Heart left ventricle (tissue), 16 donors: ENCODE results near the gene MEX3A. TPM values are rescaled to one million over a fixed set of nuclear protein-coding genes. Genes with fewer than 3 reads are reported as not detected.
A peak's percentile ranks its signal among the peaks of the same experiment; 100 is the strongest.
"Not testable (repeated sequence)": the region's sequence is repeated elsewhere in the genome, so short reads cannot be mapped to it uniquely, and the experiment has no call there.

Experiments
- ATAC-seq, 4 donors: fragments of 200-7000 bp; cut with Tn5 transposase; one replicate each; pipeline ENCODE4 v1.9.1; 2020 to 2022; ENCODE audit warnings: moderate library complexity in 4 of 4, mild to moderate bottlenecking in 3 of 4, moderate number of reproducible peaks in 1 of 4
- DNase-seq, 5 donors: peaks; one replicate each; pipeline ENCODE4 v3.0.0-alpha.2; 2020
- H3K27ac ChIP-seq, 12 donors: fragments of 200-600 bp; sonication (generic) in 4 of 12; one replicate each; pipeline versions ENCODE4 v1.5.0 to v1.8.0; 2016 to 2022; ENCODE audit warnings: mild to moderate bottlenecking in 2 of 12
- H3K27me3 ChIP-seq, 9 donors: fragments of 200-600 bp; sonication (generic) in 2 of 9; one replicate each; pipeline versions ENCODE4 v1.5.1 to v1.8.0; 2016 to 2022; ENCODE audit warnings: mild to moderate bottlenecking in 3 of 9
- H3K36me3 ChIP-seq, 9 donors: fragments of 200-600 bp; sonication (generic) in 2 of 9; one replicate each; pipeline versions ENCODE4 v1.5.0 to v1.8.0; 2018 to 2022; ENCODE audit warnings: mild to moderate bottlenecking in 2 of 9
- H3K4me1 ChIP-seq, 12 donors: fragments of 200-600 bp; sonication (generic) in 4 of 12; one replicate each; pipeline versions ENCODE4 v1.5.0 to v1.8.0; 2016 to 2022; ENCODE audit warnings: mild to moderate bottlenecking in 3 of 12
- H3K4me3 ChIP-seq, 12 donors: fragments of 200-600 bp; sonication (generic) in 4 of 12; one replicate each; pipeline versions ENCODE4 v1.5.0 to v1.8.0; 2017 to 2022; ENCODE audit warnings: mild to moderate bottlenecking in 9 of 12, moderate library complexity in 4 of 12
- H3K9me3 ChIP-seq, 12 donors: fragments of 200-600 bp; sonication (generic) in 4 of 12; one replicate each; pipeline versions ENCODE4 v1.5.0 to v1.8.0; 2016 to 2022; ENCODE audit warnings: mild to moderate bottlenecking in 1 of 12
- CTCF ChIP-seq, 12 donors: fragments of 200-600 bp; sonication (generic) in 4 of 12; IDR thresholded peaks; one replicate each; pipeline versions ENCODE4 v1.5.0 to v1.8.0; 2018 to 2022; ENCODE audit warnings: antibody characterized with exemption in 12 of 12, mild to moderate bottlenecking in 5 of 12
- POLR2A ChIP-seq, 2 donors: fragments of 450-650 bp; IDR thresholded peaks; one replicate each; pipeline ENCODE4 v1.6.1; 2017; ENCODE audit warnings: antibody characterized with exemption in 2 of 2, mild to moderate bottlenecking in 2 of 2, moderate library complexity in 2 of 2
- WGBS, 4 donors: extraction: QIAGEN DNeasy Blood & Tissue Kit in 2 of 4; methylation state at CpG; one replicate each; pipeline versions ENCODE4 v1.1.5 to v1.1.7; 2013 to 2018; 5-methylcytosine and 5-hydroxymethylcytosine counted together
- intact Hi-C, 10 donors: fragments of 100-400 bp; cut with DNase I; formaldehyde crosslinking; loops; one replicate each; pipeline versions ENCODE4 v1.11.1 to v1.14.2; 2022
- polyA plus RNA-seq, 2 donors: library from polyadenylated mRNA; stranded (reverse); fragments of 200-250 nt; gene quantifications; one replicate each; pipeline ENCODE4 v1.2.3, GENCODE V29; 2013
- total RNA-seq, 9 donors: library from RNA; depleted of rRNA in 2 of 9; stranded (reverse); fragments of >200 nt in 2 of 9; fragmentation: NEBNext Ultra II Directional in 3 of 9; extraction: Animal tissue kit (Norgen Biotek cat#: 25700) in 3 of 9; gene quantifications; one replicate each; pipeline versions ENCODE4 v1.1.0 to v1.2.4, GENCODE V29; 2016 to 2023
- donor health status: ischemic (EF 13 %, LVEDD 7.1; RV severe dilation, severe dysfunction).
- donor health status: healthy with polysubstance abuse.
- donor health status: DM: no; HTN: yes; CAD: no.
- donor health status: DM: no; HTN: no; CAD: no.
- donor health status: ischemic (EF 25% LVEDD 6.9; RV normal size, moderate dysfunction).
- donor health status: ischemic (EF 25% LVEDD 5.7; RV mildly dilated, moderate dysfunction).
- donor health status: healthy.
- donor health status: DM: yes; HTN: yes; CAD: no.
- donor health status: ischemic (EF 35%, LVEDD 5.7; RV mildly dilated, moderate dysfunction).
- donor health status: nonischemic (EF 11% LVEDD 7.7; RV severe dilation, severe dysfunction).
- donor health status: DM: yes; HTN: yes; CAD: no.
- donor health status: PGD.
- donor health status: ischemic (EF 29% LVEDD 5.4; RV normal size, mild dysfunction).
- donor health status: nonischemic (EF 23%, LVEDD 6.1; RV moderate dilation, normal function).

The MEX3A gene
- total and polyA plus RNA-seq, 11 donors = 0.12 to 0.53 (median 0.32) TPM

GRCh38 chr1:156122519-156123355 lies 40.5 kb upstream of the MEX3A start:
- no peaks in the 10 kb centered on the region for H3K9me3 ChIP-seq
- TF ChIP-seq CTCF (IDR thresholded peaks at IDR 0.05) = no peak
- peak in 1 of 2 donors; percentile 53 for TF ChIP-seq POLR2A (IDR thresholded peaks at IDR 0.05)
- intact Hi-C loops = loop anchor here in 1 of 10 donors (10.0 kb wide), 1 partner anchor 382 kb away; the partner anchor contains the start of gene MEF2D
- H3K4me1 ChIP-seq = peaks cover 63 to 100% (median 99%) of the 10 kb centered on the region in 12 donors
- peak overlapping the region in 11 of 12 donors; percentile 20 to 100 (median 44) for H3K4me3 ChIP-seq
- peak overlapping the region; percentile 96 to 100 (median 98) for H3K27ac ChIP-seq
- DNase-seq (peak; percentile 89 to 94 (median 90)), ATAC-seq (peak; percentile 33 to 59 (median 46))
- no peaks in the 10 kb centered on the region for H3K27me3 ChIP-seq
- WGBS, 4 donors = 7 to 12% (median 9%) methylated on average over 14 of the region's 14 CpGs
- H3K36me3 ChIP-seq = peaks cover 0 to 32% (median 0%) of the 10 kb centered on the region in 9 donors

GRCh38 chr1:156122086-156122485 lies 39.8 kb upstream of the MEX3A start:
- ATAC-seq (no peak), DNase-seq (no peak)
- 17 to 48% (median 26%) methylated on average over 4 of the region's 4 CpGs for WGBS, 4 donors
- intact Hi-C loops = loop anchor here in 1 of 10 donors (10.0 kb wide), 1 partner anchor 383 kb away; the partner anchor contains the start of gene MEF2D
- Histone ChIP-seq H3K27me3 (no peaks in the 10 kb centered on the region), H3K4me1 (peaks cover 62 to 100% (median 99%) of the 10 kb centered on the region in 12 donors), H3K36me3 (peaks cover 0 to 35% (median 0%) of the 10 kb centered on the region in 9 donors), H3K4me3 (peak overlapping the region in 11 of 12 donors; percentile 20 to 100 (median 44)), H3K9me3 (no peaks in the 10 kb centered on the region), H3K27ac (peak overlapping the region; percentile 96 to 100 (median 98))
- no peak for TF ChIP-seq POLR2A (IDR thresholded peaks at IDR 0.05)
- no peak for TF ChIP-seq CTCF (IDR thresholded peaks at IDR 0.05)

- Histone ChIP-seq H3K4me3 (peak overlapping the region in 10 of 12 donors; percentile 33 to 100 (median 61)), H3K4me1 (peaks cover 58 to 100% (median 97%) of the 10 kb centered on the region in 12 donors), H3K27ac (peak overlapping the region; percentile 96 to 100 (median 98)), H3K27me3 (no peaks in the 10 kb centered on the region), H3K36me3 (peaks cover 0 to 37% (median 0%) of the 10 kb centered on the region in 9 donors), H3K9me3 (no peaks in the 10 kb centered on the region)
- TF ChIP-seq CTCF (IDR thresholded peaks at IDR 0.05) = no peak
- no peak for TF ChIP-seq POLR2A (IDR thresholded peaks at IDR 0.05)
- no peak for ATAC-seq
- 64 to 81% (median 72%) methylated on average over 4 of the region's 4 CpGs for WGBS, 4 donors
- intact Hi-C loops = loop anchor here in 1 of 10 donors (10.0 kb wide), 1 partner anchor 383 kb away; the partner anchor contains the start of gene MEF2D
- no peak for DNase-seq
These were observed 39.2 kb upstream of the MEX3A start for GRCh38 chr1:156121457-156121856.

GRCh38 chr1:156121005-156121404 lies 38.7 kb upstream of the MEX3A start:
- not testable (repeated sequence) for H3K27me3 ChIP-seq, H3K9me3 ChIP-seq, ATAC-seq, DNase-seq
- H3K36me3 ChIP-seq = peaks cover 0 to 37% (median 0%) of the 10 kb centered on the region in 9 donors
- peak overlapping the region; percentile 96 to 100 (median 98) for H3K27ac ChIP-seq
- WGBS, 4 donors = 26 to 35% (median 31%) methylated on average over 4 of the region's 4 CpGs
- peaks cover 55 to 98% (median 93%) of the 10 kb centered on the region in 12 donors for H3K4me1 ChIP-seq
- intact Hi-C loops = loop anchor here in 1 of 10 donors (10.0 kb wide), 1 partner anchor 384 kb away; the partner anchor contains the start of gene MEF2D
- peak overlapping the region in 10 of 12 donors; percentile 9 to 100 (median 80) for H3K4me3 ChIP-seq
